Endothelial cell (in vitro differentiated cells): ENCODE results near the gene SNCAIP. TPM values are rescaled to one million over a fixed set of nuclear protein-coding genes. Genes with fewer than 3 reads are reported as not detected.
A peak's percentile ranks its signal among the peaks of the same experiment; 100 is the strongest.
"Not testable (repeated sequence)": the region's sequence is repeated elsewhere in the genome, so short reads cannot be mapped to it uniquely, and the experiment has no call there.

Experiments
- DNase-seq: peaks from one replicate; pipeline ENCODE4 v3.0.0; 2021; ENCODE audit warnings: low spot score
- H3K27ac Mint-ChIP-seq: one replicate; pipeline ENCODE4 v1.8.0; 2021; ENCODE audit warnings: mixed read lengths, inconsistent platforms; ENCODE audit not compliant: unreplicated experiment
- H3K27me3 Mint-ChIP-seq: one replicate; pipeline ENCODE4 v1.8.0; 2021; ENCODE audit warnings: mild to moderate bottlenecking, moderate library complexity, mixed read lengths, inconsistent platforms; ENCODE audit not compliant: unreplicated experiment
- H3K36me3 Mint-ChIP-seq: one replicate; pipeline ENCODE4 v1.8.0; 2021; ENCODE audit warnings: mild to moderate bottlenecking, low read depth, mixed read lengths, inconsistent platforms; ENCODE audit not compliant: unreplicated experiment
- H3K4me1 Mint-ChIP-seq: one replicate; pipeline ENCODE4 v1.8.0; 2021; ENCODE audit warnings: mild to moderate bottlenecking, mixed read lengths, inconsistent platforms; ENCODE audit not compliant: unreplicated experiment
- H3K4me3 Mint-ChIP-seq: one replicate; pipeline ENCODE4 v1.8.0; 2021; ENCODE audit warnings: mild to moderate bottlenecking, mixed read lengths, inconsistent platforms; ENCODE audit not compliant: unreplicated experiment
- H3K9me3 Mint-ChIP-seq: one replicate; pipeline ENCODE4 v1.8.0; 2021; ENCODE audit warnings: mixed read lengths, inconsistent platforms; ENCODE audit not compliant: unreplicated experiment
- CTCF ChIP-seq: fragments of 200-600 bp; sonication (generic); IDR thresholded peaks from one replicate; pipeline ENCODE4 v1.5.0; 2021; ENCODE audit warnings: antibody characterized with exemption; ENCODE audit not compliant: unreplicated experiment
- total RNA-seq: library from RNA; stranded (reverse); fragmentation: NEBNext Ultra II Directional; extraction: Animal tissue kit (Norgen Biotek cat#: 25700); gene quantifications from one replicate; pipeline ENCODE4 v1.2.1, GENCODE V29; 2021; ENCODE audit not compliant: unreplicated experiment

Gene SNCAIP
- total RNA-seq, 1 donor from 2014 or later, result 254 TPM

GRCh38 chr5:122346897-122347581, 35.0 kb downstream of the SNCAIP start:
- H3K9me3 Mint-ChIP-seq, result no peaks in the 10 kb centered on the region
- TF ChIP-seq CTCF, result no peak
- DNase-seq, result no peak
- peaks cover 4% of the 10 kb centered on the region for H3K27me3 Mint-ChIP-seq
- no peak overlapping the region for H3K27ac Mint-ChIP-seq
- H3K4me1 Mint-ChIP-seq, result peaks cover 19% of the 10 kb centered on the region
- H3K36me3 Mint-ChIP-seq, result peaks cover 6% of the 10 kb centered on the region
- no peak overlapping the region for H3K4me3 Mint-ChIP-seq

- no peak for DNase-seq
- Mint-ChIP-seq H3K27me3 (peaks cover 9% of the 10 kb centered on the region), H3K27ac (peak overlapping the region; percentile 68), H3K4me3 (peak overlapping the region; percentile 45), H3K4me1 (peaks cover 32% of the 10 kb centered on the region), H3K9me3 (no peaks in the 10 kb centered on the region), H3K36me3 (peaks cover 14% of the 10 kb centered on the region)
- no peak for TF ChIP-seq CTCF
Measured at GRCh38 chr5:122350496-122350895, 38.5 kb downstream of the SNCAIP start.

GRCh38 chr5:122351416-122352157, 39.5 kb downstream of the SNCAIP start:
- Mint-ChIP-seq H3K27me3 (peaks cover 11% of the 10 kb centered on the region), H3K4me3 (no peak overlapping the region), H3K4me1 (peaks cover 37% of the 10 kb centered on the region), H3K9me3 (no peaks in the 10 kb centered on the region), H3K27ac (no peak overlapping the region), H3K36me3 (peaks cover 18% of the 10 kb centered on the region)
- DNase-seq, result no peak
- TF ChIP-seq CTCF, result no peak

GRCh38 chr5:122352331-122352730, 40.3 kb downstream of the SNCAIP start:
- DNase-seq, result no peak
- TF ChIP-seq CTCF, result no peak
- H3K36me3 Mint-ChIP-seq, result peaks cover 23% of the 10 kb centered on the region
- H3K4me1 Mint-ChIP-seq, result peaks cover 44% of the 10 kb centered on the region
- H3K9me3 Mint-ChIP-seq, result no peaks in the 10 kb centered on the region
- H3K4me3 Mint-ChIP-seq, result no peak overlapping the region
- no peak overlapping the region for H3K27ac Mint-ChIP-seq
- H3K27me3 Mint-ChIP-seq, result peaks cover 11% of the 10 kb centered on the region

- H3K4me3 Mint-ChIP-seq, DNase-seq, H3K9me3 Mint-ChIP-seq, H3K27ac Mint-ChIP-seq: not testable (repeated sequence)
- Mint-ChIP-seq H3K27me3 (peaks cover 11% of the 10 kb centered on the region), H3K36me3 (peaks cover 23% of the 10 kb centered on the region), H3K4me1 (peaks cover 48% of the 10 kb centered on the region)
Measured at GRCh38 chr5:122353361-122353760, 41.3 kb downstream of the SNCAIP start.
